Lower leg skin (tissue), 3 donors: ENCODE data around the gene PLCZ1.

Source experiments
- CTCF ChIP-seq, 3 donors: fragments of 450-650 bp; IDR thresholded peaks; one replicate each; pipeline ENCODE4 v1.5.1; 2016; ENCODE audit warnings: antibody characterized with exemption in 3 of 3, mild to moderate bottlenecking in 3 of 3, moderate library complexity in 2 of 3
- POLR2A ChIP-seq, 2 donors: fragments of 450-650 bp; IDR thresholded peaks; one replicate each; pipeline ENCODE4 v1.6.1; 2016 to 2017; ENCODE audit warnings: antibody characterized with exemption in 2 of 2, mild to moderate bottlenecking in 1 of 2, moderate library complexity in 1 of 2

GRCh38 chr12:18718462-18718861, 19.4 kb downstream of the PLCZ1 start:
- no peak for TF ChIP-seq CTCF (IDR thresholded peaks at IDR 0.05)
- TF ChIP-seq POLR2A (IDR thresholded peaks at IDR 0.05): no peak
